Naive thymus-derived CD8-positive, alpha-beta T cell (primary cell): ENCODE data around the gene ALK. TPM values are rescaled to one million over a fixed set of nuclear protein-coding genes. Genes with fewer than 3 reads are reported as not detected.

Experiments
- ATAC-seq, 2 donors: fragments of 150-1000 bp; cut with Tn5 transposase in 1 of 2; sonication (Bioruptor Pico), chemical (Tn5 transposase) in 1 of 2; 1 replicate in 1 of 2; 2 replicates in 1 of 2; pipeline ENCODE4 v1.10.0; 2021; ENCODE audit warnings: mild to moderate bottlenecking in 2 of 2, moderate library complexity in 2 of 2
- POLR2A ChIA-PET: fragments of 350-600 bp; sonication (Branson Sonifier 250); formaldehyde crosslinking; loops from one replicate; lab custom pipeline; 2021; ENCODE audit warnings: antibody characterized with exemption; lab: Charles Lee
- DNase-seq, 10 donors: peaks; one replicate each; pipeline versions ENCODE4 v3.0.0 to v3.0.0-alpha.2; 2020 to 2022
- H3K27ac Mint-ChIP-seq, 10 donors: one replicate each; pipeline ENCODE4 v1.8.0; 2020 to 2022; ENCODE audit warnings: mild to moderate bottlenecking in 10 of 10, mixed read lengths in 10 of 10, moderate library complexity in 4 of 10, inconsistent platforms in 1 of 10
- H3K27me3 Mint-ChIP-seq, 5 donors: one replicate each; pipeline ENCODE4 v1.8.0; 2021 to 2022; ENCODE audit warnings: mixed read lengths in 5 of 5
- H3K36me3 Mint-ChIP-seq, 3 donors: one replicate each; pipeline ENCODE4 v1.8.0; 2020 to 2022; ENCODE audit warnings: mixed read lengths in 3 of 3, mild to moderate bottlenecking in 2 of 3, inconsistent platforms in 1 of 3
- H3K4me1 Mint-ChIP-seq, 4 donors: one replicate each; pipeline ENCODE4 v1.8.0; 2021 to 2022; ENCODE audit warnings: mixed read lengths in 4 of 4
- H3K4me3 Mint-ChIP-seq, 10 donors: one replicate each; pipeline ENCODE4 v1.8.0; 2020 to 2022; ENCODE audit warnings: mild to moderate bottlenecking in 10 of 10, mixed read lengths in 10 of 10, moderate library complexity in 6 of 10, inconsistent platforms in 1 of 10
- H3K9me3 Mint-ChIP-seq, 9 donors: one replicate each; pipeline ENCODE4 v1.8.0; 2020 to 2022; ENCODE audit warnings: mixed read lengths in 9 of 9, mild to moderate bottlenecking in 3 of 9, inconsistent platforms in 1 of 9, moderate library complexity in 1 of 9
- polyA plus RNA-seq, 3 donors: library from polyadenylated mRNA; unstranded; fragments of 300-500 nt; fragmentation: Illumina TruSeq; gene quantifications; one replicate each; pipeline ENCODE4 v1.2.3, GENCODE V29; 2021
- total RNA-seq, 8 experiments: library from RNA in 2 of 8; stranded (reverse) in 2 of 8; gene quantifications; one replicate each; pipeline ENCODE4 v1.2.3 and lab custom pipeline; 2021 to 2026

The ALK gene
- total and polyA plus RNA-seq, 5 experiments from 2014 or later, result 0.10 TPM; not detected in 4

DNA sequence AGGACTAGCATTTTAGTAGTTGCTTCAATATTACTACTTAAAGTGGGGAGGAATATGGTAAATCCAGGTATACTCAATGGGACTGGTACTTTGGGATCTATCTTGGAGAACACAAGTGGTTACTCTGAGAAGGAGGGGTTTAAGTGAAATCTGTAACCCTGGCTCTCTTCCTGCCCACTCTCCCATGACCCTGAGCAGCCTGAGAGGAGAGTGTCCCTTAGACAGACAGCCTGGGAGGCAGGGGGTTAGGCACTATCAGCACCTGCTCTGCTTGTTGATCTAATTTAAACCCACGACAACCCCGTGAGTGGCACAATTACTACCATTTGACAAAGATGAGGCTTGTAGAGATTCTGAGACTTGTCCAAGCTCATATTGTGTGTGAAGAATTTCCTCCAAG lies 395.5 kb downstream of the ALK start:
- Mint-ChIP-seq H3K36me3 (no peaks in the 10 kb centered on the region), H3K9me3 (no peaks in the 10 kb centered on the region)

DNA sequence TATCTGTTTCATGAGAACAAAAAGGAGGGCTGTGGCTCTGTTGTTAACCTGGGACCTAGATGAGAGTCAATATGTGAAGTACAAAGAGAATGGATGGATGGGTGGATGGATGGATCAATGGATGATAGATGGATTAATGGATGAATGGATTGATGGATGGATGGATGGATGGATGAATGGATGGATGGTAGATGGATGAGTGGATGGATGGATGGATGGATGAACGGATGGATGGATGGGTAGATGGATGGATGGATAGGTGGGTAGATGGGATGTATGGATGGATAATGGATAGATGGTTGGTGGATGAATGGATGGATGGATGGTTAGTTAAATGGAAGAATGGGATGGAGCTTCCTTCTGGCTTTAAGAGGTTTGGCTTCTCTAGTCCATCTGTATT lies 396.7 kb downstream of the ALK start:
- ATAC-seq, result no peak
- Mint-ChIP-seq H3K27ac (no peak overlapping the region), H3K36me3 (no peaks in the 10 kb centered on the region), H3K27me3 (peaks cover 0 to 17% (median 10%) of the 10 kb centered on the region in 5 donors), H3K4me1 (peaks cover 0 to 9% (median 6%) of the 10 kb centered on the region in 4 donors), H3K9me3 (no peaks in the 10 kb centered on the region), H3K4me3 (no peak overlapping the region)
- no peak for DNase-seq
- POLR2A ChIA-PET, result no interaction called here

More for the DNA sequence above, 395.5 kb downstream of the ALK start:
- peaks cover 0 to 9% (median 6%) of the 10 kb centered on the region in 4 donors for H3K4me1 Mint-ChIP-seq
- POLR2A ChIA-PET, result no interaction called here
- DNase-seq (no peak), ATAC-seq (no peak)
- H3K27ac Mint-ChIP-seq, result no peak overlapping the region
- no peak overlapping the region for H3K4me3 Mint-ChIP-seq
- peaks cover 0 to 25% (median 19%) of the 10 kb centered on the region in 5 donors for H3K27me3 Mint-ChIP-seq

DNA sequence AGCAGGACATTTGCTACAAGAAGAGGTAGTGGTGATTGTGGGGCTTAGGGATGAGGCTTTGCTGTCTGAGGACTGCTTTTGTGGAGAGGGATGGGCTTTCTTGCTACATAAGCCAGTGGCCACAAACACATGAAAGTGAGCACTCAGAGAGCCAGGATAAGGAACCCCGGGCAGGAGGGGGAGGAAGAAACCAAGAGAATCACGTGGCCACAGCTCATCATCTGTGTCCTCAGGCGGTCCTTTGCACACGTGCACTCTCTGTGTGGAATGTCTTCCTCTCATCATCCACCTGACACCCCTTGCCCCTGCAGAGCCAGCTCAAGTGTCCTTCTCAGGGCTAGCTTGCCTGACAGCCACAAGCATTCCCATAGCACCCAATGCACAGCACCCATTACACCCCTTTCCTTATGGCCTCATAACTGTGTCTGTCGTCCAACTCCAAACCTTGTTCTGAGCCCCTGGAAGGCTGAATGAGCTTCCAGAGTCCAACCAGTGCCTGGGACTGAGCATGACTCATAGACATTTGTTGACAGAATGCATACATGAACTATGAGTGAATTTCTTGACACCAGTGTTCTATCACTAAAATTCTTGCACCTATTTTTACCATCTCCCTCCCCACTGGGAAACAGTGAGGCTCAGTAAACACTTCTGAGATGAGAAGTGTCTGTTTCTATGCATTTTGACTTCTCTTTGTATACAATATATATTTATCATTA lies 398.3 kb downstream of the ALK start:
- DNase-seq, result no peak
- Mint-ChIP-seq H3K4me1 (peaks cover 0 to 6% (median 3%) of the 10 kb centered on the region in 4 donors), H3K9me3 (no peaks in the 10 kb centered on the region), H3K36me3 (no peaks in the 10 kb centered on the region), H3K27me3 (peaks cover 2 to 17% (median 4%) of the 10 kb centered on the region in 5 donors), H3K4me3 (peak overlapping the region in 1 of 10 donors; percentile 11), H3K27ac (no peak overlapping the region)
- no peak for ATAC-seq
- POLR2A ChIA-PET, result no interaction called here

DNA sequence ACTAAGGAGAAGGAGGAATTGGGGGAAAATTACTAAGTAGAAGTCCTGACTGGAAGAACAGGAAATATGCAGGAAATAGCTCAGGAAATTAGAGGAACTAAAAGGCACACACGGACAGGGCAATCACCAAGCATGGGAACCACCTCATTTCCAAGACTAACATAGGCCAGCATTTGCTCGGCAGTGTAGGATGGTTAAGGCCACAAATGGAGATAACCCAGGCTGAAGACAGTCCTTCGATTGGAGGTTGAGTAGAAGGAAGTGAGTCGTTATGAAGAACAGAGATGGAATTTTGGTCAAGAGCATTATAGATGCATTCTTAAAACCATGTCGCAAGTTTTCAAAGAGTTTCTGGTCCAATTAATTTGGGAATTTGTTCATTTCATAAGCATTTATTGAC lies 401.4 kb downstream of the ALK start:
- Mint-ChIP-seq H3K36me3 (peaks cover 0 to under 1% (median 0%) of the 10 kb centered on the region in 3 donors), H3K4me3 (no peak overlapping the region), H3K27ac (no peak overlapping the region), H3K4me1 (peaks cover 0 to 6% (median 3%) of the 10 kb centered on the region in 4 donors), H3K27me3 (peaks cover 2 to 26% (median 6%) of the 10 kb centered on the region in 5 donors), H3K9me3 (peaks cover 0 to 1% (median under 1%) of the 10 kb centered on the region in 9 donors)
- DNase-seq (no peak), ATAC-seq (no peak)
- POLR2A ChIA-PET, result no interaction called here

DNA sequence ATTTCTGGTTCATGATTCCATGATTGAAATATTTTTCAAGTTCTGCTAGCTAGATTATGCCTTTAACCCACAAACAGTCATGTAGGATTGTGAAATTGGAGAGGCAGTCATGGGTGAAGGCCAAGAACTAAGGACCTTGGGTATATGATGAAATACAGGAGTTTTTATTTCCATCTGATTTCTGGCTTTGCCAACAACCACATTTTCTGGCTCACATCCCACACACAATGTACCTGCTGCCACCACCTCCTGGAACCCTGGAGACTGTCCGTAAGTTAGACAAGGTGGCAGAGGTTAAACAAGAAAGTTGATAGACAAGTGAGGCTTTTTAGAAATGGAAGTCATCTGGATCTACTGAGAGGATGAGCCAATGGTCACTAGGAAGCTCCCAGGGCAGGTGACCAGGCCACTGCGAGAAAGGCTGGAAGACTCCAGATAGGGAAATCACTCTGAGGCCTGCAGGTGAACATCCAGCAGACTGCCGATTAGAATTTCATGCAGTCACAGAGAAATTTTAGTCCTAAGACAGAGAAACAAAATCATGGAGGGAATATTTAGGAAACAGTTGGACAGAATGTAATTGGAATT lies 402.0 kb downstream of the ALK start:
- H3K9me3 Mint-ChIP-seq, result peaks cover 0 to 7% (median 5%) of the 10 kb centered on the region in 9 donors
- H3K4me3 Mint-ChIP-seq, result no peak overlapping the region
- H3K4me1 Mint-ChIP-seq, result peaks cover 0 to 6% (median 3%) of the 10 kb centered on the region in 4 donors
- peaks cover under 1 to 32% (median 5%) of the 10 kb centered on the region in 5 donors for H3K27me3 Mint-ChIP-seq
- POLR2A ChIA-PET, result no interaction called here
- H3K27ac Mint-ChIP-seq, result no peak overlapping the region
- ATAC-seq (no peak), DNase-seq (no peak)
- H3K36me3 Mint-ChIP-seq, result peaks cover 0 to 7% (median 0%) of the 10 kb centered on the region in 3 donors

DNA sequence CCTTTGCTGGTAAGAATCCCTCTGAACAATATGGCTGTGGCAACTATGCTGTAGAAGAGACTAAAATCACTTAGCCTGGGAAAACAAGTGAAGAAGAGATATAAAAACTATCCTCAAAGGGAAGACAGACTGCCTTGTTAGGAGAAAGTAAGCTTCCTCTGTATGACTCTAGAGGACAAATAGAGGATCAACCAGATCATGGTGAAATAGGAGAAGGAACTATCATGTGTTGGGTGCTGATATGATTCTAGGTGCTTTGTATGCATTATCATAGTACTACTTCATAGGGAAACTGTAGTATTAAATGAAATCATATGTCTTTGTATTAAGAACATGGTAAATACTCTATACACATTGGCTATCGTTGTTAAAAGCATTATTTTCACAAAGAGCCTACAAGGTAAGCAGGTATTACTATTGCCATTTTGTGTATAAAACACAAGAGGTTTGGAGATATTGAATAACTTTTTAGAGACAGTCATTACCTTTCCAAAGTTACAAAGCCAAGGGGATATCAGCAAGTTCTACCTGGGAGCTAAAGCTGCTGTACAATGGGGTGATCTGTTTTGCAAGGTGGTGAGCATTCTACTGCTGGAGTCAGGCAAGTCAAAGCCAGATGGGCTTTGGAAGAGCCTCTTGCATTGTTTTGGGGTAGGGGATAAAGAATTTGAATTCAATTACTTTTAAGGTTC lies 402.6 kb downstream of the ALK start:
- no peak for ATAC-seq
- Mint-ChIP-seq H3K27me3 (peaks cover 0 to 33% (median 5%) of the 10 kb centered on the region in 5 donors), H3K27ac (no peak overlapping the region), H3K4me1 (peaks cover 0 to 6% (median 3%) of the 10 kb centered on the region in 4 donors), H3K9me3 (peaks cover 0 to 10% (median 6%) of the 10 kb centered on the region in 9 donors), H3K4me3 (no peak overlapping the region), H3K36me3 (peaks cover 0 to 8% (median 0%) of the 10 kb centered on the region in 3 donors)
- no peak for DNase-seq
- POLR2A ChIA-PET, result no interaction called here

DNA sequence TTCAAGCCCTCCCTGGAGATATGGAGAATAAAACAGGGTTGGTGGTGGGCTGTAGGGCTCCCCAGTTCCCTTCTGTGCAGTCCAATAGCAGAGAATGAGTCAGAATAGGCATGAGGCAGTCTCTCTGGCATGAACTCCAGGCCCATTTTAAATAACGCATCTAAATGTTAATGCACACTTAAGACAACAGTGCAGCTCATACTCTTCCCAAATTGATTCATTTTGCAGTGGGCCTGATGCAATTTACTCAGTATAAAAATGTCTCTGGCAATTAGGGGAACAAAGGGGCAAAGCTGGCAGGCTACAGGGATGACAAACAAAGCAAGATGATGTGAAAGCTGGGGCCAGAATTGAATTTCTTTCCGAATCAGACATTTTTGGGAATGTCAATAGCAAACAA lies 403.4 kb downstream of the ALK start:
- POLR2A ChIA-PET, result no interaction called here
- Mint-ChIP-seq H3K27ac (no peak overlapping the region), H3K9me3 (peaks cover 0 to 10% (median 6%) of the 10 kb centered on the region in 9 donors), H3K4me1 (peaks cover 0 to 6% (median 3%) of the 10 kb centered on the region in 4 donors), H3K4me3 (no peak overlapping the region), H3K36me3 (peaks cover 0 to 8% (median 0%) of the 10 kb centered on the region in 3 donors), H3K27me3 (peaks cover 0 to 33% (median 5%) of the 10 kb centered on the region in 5 donors)
- ATAC-seq, result no peak
- DNase-seq, result no peak

DNA sequence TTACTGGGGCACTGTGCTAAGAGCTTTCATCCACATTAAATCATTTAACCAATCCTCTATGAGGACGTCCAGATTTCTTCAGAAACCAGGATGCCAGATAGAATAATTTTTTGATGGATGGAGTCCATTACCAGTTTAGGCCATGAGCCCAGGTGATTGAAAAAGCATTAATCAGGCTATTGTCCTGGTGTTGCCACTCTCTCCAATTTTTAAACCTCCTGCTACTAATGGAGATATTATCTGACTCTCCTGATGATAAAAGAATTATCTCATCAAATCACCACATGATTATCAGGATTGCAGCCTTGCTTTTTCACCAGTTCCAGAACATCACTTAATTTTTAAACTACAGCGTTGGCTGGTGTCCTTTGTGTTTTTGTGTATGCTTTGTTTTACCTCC lies 404.0 kb downstream of the ALK start:
- Mint-ChIP-seq H3K27me3 (peaks cover 0 to 33% (median 5%) of the 10 kb centered on the region in 5 donors), H3K36me3 (peaks cover 0 to 8% (median 0%) of the 10 kb centered on the region in 3 donors), H3K9me3 (peaks cover 0 to 10% (median 6%) of the 10 kb centered on the region in 9 donors), H3K4me3 (no peak overlapping the region), H3K4me1 (peaks cover 0 to under 1% (median under 1%) of the 10 kb centered on the region in 4 donors), H3K27ac (no peak overlapping the region)
- ATAC-seq (no peak), DNase-seq (no peak)
- POLR2A ChIA-PET, result no interaction called here

DNA sequence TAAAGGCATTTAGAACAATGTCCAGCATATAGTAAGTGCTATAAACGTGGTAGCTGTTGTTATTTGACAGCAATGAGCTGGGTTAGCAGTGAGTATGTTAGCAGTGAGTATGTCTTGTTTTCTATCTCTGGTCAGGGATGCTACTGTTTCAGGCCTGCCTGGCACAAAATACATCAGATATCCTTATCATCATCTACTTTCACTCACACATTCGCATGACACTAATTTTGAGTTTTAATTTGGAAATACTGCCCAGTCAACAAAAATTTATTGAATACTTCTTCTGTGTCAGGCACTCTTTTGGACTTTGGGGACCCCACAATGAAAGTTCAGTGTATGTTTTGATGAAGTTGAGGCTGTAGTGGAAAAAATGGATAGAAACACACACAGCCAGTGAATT lies 404.6 kb downstream of the ALK start:
- ATAC-seq, result no peak
- Mint-ChIP-seq H3K4me1 (no peaks in the 10 kb centered on the region), H3K27ac (no peak overlapping the region), H3K4me3 (no peak overlapping the region), H3K9me3 (peaks cover 0 to 10% (median 6%) of the 10 kb centered on the region in 9 donors), H3K36me3 (peaks cover 0 to 8% (median 0%) of the 10 kb centered on the region in 3 donors), H3K27me3 (peaks cover 0 to 33% (median 5%) of the 10 kb centered on the region in 5 donors)
- no peak for DNase-seq
- POLR2A ChIA-PET, result no interaction called here

DNA sequence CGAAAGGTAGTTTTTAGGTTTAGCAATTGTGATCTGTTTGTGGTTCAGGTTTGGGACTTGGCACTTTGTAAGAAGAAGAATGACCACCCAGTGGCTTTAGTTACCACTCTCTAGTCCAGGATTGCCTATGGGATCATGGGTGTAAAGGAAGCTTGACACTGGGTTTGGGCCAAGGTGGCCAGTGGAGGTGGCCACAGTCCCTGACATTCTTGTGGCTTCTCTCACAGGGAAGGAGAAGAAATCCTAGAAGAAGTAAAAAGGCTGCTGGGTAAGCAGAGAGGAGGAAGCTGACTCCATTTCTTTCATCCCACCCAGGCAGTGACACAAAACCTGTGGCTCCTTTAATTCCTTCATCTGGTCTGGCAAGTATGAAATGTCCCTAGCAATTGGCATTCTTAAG lies 411.5 kb downstream of the ALK start:
- peaks cover 2 to 42% (median 12%) of the 10 kb centered on the region in 9 donors for H3K9me3 Mint-ChIP-seq
- peaks cover 0 to 19% (median 12%) of the 10 kb centered on the region in 5 donors for H3K27me3 Mint-ChIP-seq
- H3K36me3 Mint-ChIP-seq, result peaks cover 0 to 6% (median 0%) of the 10 kb centered on the region in 3 donors
- no peaks in the 10 kb centered on the region for H3K4me1 Mint-ChIP-seq
- POLR2A ChIA-PET, result no interaction called here
- no peak for DNase-seq
- ATAC-seq, result no peak
- no peak overlapping the region for H3K27ac Mint-ChIP-seq
- H3K4me3 Mint-ChIP-seq, result no peak overlapping the region

DNA sequence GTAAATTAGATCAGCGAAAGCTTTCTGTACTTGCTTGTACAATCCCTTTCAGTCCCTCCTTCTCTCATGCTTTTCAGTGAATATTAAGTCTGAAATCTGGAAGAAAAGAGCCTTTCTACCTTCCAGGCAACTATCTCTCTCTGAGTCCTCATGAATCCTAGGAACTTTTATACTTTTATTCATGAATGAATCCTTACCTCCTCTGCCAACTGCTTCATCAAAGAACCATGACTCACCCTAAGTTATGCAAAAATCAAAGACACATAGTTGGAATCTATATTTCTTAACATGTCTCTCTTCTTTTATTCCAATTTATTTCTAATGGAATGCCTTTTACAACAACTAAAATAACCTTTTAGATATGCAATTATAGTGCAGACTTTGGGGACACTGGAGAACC lies 412.0 kb downstream of the ALK start:
- ATAC-seq (no peak), DNase-seq (no peak)
- Mint-ChIP-seq H3K27ac (no peak overlapping the region), H3K4me3 (no peak overlapping the region), H3K9me3 (peaks cover 2 to 37% (median 11%) of the 10 kb centered on the region in 9 donors), H3K36me3 (peaks cover 0 to under 1% (median 0%) of the 10 kb centered on the region in 3 donors), H3K4me1 (no peaks in the 10 kb centered on the region), H3K27me3 (peaks cover 1 to 19% (median 14%) of the 10 kb centered on the region in 5 donors)
- POLR2A ChIA-PET, result no interaction called here

DNA sequence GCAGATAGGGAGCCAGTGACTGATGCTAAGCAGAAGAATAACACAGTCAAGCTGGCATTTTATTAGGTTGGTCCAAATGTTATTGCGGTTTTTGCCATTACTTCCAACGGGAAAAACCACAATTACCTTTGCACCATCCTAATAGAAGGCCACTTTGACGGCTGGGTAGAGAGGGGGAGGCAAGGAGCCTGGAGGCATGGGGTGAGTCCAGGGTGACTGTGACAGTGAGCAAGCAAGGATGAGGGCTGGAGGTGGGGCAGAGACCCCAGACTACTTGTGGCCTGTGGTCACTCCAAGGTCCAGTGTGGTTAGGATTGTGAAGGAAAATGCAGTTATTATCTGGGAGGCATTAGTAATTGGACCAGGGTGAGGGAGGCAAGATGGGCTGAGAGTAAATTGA lies 416.6 kb downstream of the ALK start:
- DNase-seq (no peak), ATAC-seq (no peak)
- Mint-ChIP-seq H3K9me3 (peaks cover 0 to 19% (median 2%) of the 10 kb centered on the region in 9 donors), H3K27ac (no peak overlapping the region), H3K27me3 (peaks cover 13 to 35% (median 22%) of the 10 kb centered on the region in 5 donors), H3K4me3 (no peak overlapping the region), H3K4me1 (no peaks in the 10 kb centered on the region), H3K36me3 (no peaks in the 10 kb centered on the region)
- POLR2A ChIA-PET, result no interaction called here
